Memory B cell (primary cell): ENCODE results near the gene ZSCAN31.
A peak's percentile ranks its signal among the peaks of the same experiment; 100 is the strongest.
"Not testable (repeated sequence)": the region's sequence is repeated elsewhere in the genome, so short reads cannot be mapped to it uniquely, and the experiment has no call there.

Experiments
- ATAC-seq: fragments of 150-1000 bp; cut with Tn5 transposase; 2 replicates; pipeline ENCODE4 v1.10.0; 2021; ENCODE audit warnings: low read depth, mild to moderate bottlenecking, moderate library complexity
- DNase-seq, 2 donors: peaks; one replicate each; pipeline ENCODE4 v3.0.0; 2022; ENCODE audit warnings: low spot score in 2 of 2
- H3K27ac Mint-ChIP-seq: one replicate; pipeline ENCODE4 v1.8.0; 2022; ENCODE audit warnings: mild to moderate bottlenecking, moderate library complexity, mixed read lengths
- H3K27me3 Mint-ChIP-seq: one replicate; pipeline ENCODE4 v1.8.0; 2022; ENCODE audit warnings: mixed read lengths
- H3K36me3 Mint-ChIP-seq: one replicate; pipeline ENCODE4 v1.8.0; 2022; ENCODE audit warnings: mild to moderate bottlenecking, mixed read lengths
- H3K4me1 Mint-ChIP-seq: one replicate; pipeline ENCODE4 v1.8.0; 2022; ENCODE audit warnings: mixed read lengths
- H3K4me3 Mint-ChIP-seq: one replicate; pipeline ENCODE4 v1.8.0; 2022; ENCODE audit warnings: mild to moderate bottlenecking, moderate library complexity, mixed read lengths
- H3K9me3 Mint-ChIP-seq: one replicate; pipeline ENCODE4 v1.8.0; 2022; ENCODE audit warnings: mixed read lengths

ZSCAN31 gene

DNA sequence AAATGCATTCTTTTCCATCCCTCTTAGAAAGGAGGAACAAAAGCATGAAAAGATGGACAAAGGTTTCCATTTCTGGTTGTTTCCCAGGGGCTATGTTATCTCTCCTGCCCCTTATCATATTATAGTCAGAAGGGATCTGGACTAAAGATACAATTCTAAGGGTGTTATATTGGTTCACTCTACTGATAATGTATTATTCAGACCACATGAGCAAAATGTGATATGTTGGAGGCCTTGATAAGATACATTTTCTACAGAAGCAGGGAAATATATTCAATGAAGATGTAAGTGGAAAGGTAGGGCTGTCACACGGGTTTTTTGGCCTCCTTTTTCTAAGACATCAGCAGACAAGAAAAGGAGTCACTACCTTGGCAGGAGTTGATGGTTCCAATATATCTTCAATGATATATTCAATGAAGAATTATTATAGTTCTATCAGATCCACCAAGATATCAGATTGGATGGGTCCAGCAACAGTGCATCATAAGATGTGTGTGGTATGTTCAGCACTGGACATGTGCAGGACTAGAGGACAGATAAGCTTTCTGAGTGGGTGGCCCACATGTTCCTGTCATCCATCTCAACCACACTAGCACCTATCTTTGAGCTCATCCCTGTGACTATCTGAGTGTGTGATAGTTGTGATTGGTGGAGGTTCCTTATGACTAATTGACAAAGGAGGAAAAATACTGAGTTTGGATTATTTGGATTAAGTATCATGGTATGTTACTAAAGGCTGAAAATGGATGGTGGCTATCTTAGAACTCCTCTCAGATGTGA lies 8.1 kb upstream of the ZSCAN31 start:
- peaks cover 12% of the 10 kb centered on the region for H3K27me3 Mint-ChIP-seq
- peaks cover 4% of the 10 kb centered on the region for H3K36me3 Mint-ChIP-seq
- H3K4me3 Mint-ChIP-seq = no peak overlapping the region
- no peak overlapping the region for H3K27ac Mint-ChIP-seq
- no peak for DNase-seq
- no peaks in the 10 kb centered on the region for H3K4me1 Mint-ChIP-seq
- ATAC-seq = no peak
- peaks cover 5% of the 10 kb centered on the region for H3K9me3 Mint-ChIP-seq

DNA sequence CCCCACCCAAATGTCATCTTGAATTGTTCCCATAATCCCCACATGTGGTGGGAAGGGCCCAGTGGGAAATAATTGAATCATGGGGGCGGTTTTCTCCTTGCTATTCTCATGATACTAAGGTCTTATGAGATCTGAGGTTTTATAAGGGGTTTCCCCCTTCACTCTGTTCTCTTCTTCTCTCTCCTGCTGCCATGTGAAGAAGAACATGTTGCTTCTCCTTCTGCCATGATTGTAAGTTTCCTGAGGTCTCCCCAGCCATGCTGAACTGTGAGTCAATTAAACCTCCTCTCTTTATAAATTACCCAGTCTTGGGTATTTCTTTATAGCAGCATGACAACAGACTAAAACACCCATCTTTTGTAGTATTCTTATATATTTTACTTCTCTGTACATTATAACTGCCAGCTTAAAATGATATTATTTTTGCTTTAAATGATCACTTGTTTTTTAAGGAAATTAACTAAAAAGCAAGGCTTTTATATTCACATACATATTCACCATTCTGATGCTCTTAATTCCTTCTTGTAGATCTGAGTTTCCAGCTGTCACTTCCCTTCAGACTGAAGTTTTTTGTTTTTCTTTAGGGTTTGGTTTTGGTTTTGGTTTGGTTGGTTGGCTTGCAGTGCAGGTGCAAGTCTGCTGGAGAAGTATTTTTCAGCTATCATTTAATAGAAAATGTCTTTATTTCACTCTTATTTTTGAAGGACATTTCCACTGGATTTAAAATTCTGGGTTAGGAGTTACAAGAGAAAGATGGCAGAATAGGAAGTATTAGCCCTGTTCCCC lies 4.6 kb upstream of the ZSCAN31 start:
- no peak overlapping the region for H3K27ac Mint-ChIP-seq
- no peaks in the 10 kb centered on the region for H3K4me1 Mint-ChIP-seq
- DNase-seq (no peak), ATAC-seq (no peak)
- peaks cover 4% of the 10 kb centered on the region for H3K36me3 Mint-ChIP-seq
- peaks cover 9% of the 10 kb centered on the region for H3K27me3 Mint-ChIP-seq
- H3K9me3 Mint-ChIP-seq = peaks cover 5% of the 10 kb centered on the region
- H3K4me3 Mint-ChIP-seq = no peak overlapping the region

DNA sequence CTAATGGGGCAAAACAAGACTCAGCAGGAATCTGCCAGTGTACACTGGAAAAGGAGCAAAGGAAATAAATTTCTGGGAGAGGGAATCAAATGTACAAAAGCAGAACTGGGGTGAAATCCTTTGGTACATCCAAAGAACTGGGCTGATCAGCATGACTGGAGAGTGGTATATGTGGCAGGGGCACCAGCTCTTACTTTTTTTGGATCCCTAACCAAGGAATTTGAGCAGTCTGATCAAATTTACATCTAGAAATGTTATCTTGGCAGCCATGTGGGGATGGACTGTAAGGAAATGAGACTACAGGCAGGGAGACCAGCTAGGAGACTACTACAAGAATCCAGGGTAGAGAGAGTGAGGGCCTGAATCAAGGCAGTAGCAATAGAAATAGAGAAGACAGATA lies 1.2 kb upstream of the ZSCAN31 start:
- ATAC-seq (no peak), DNase-seq (no peak)
- no peak overlapping the region for H3K27ac Mint-ChIP-seq
- H3K4me3 Mint-ChIP-seq = no peak overlapping the region
- peaks cover 5% of the 10 kb centered on the region for H3K4me1 Mint-ChIP-seq
- peaks cover 1% of the 10 kb centered on the region for H3K27me3 Mint-ChIP-seq
- peaks cover 4% of the 10 kb centered on the region for H3K36me3 Mint-ChIP-seq
- H3K9me3 Mint-ChIP-seq = peaks cover 5% of the 10 kb centered on the region

DNA sequence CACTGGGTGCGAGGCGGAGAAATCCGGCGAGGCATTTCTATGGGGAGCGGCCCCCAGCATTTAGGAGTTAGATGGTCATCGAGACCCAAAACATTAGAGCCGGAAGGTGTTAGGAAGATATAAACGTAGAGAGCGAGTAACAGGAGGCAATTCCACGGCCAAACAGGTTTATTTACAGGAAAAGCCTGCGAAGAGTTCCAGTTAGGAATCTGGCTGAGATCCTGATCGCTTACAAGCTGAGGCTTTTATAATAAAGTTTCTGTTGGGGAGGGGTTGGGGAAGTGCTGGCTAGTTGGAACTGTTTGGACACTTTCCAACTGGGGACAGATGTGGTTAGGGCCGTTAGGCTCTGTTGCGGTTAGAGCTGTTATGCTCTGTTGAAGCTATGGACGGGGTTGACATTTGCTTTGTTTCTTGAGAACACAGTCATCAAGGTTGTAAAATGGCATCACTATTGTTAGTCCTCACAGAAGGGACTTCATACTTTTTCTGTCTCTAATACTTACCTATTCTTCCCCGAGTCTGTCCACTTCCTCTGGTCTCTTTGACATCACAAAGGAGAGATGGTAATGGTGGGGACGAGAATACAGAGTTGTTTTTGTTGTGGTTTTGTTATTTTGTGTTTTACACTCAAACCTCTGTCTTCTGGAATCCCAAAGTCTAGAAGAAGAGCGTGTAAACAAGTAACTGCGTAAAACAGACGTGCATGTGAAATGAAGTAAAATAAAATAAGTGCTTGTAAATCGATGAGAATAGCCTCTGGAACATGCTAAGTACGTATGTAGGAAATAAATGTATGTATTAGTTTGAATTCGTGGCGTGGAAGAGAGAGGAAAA lies 554 bp upstream of the ZSCAN31 start:
- H3K9me3 Mint-ChIP-seq = peaks cover 5% of the 10 kb centered on the region
- DNase-seq = peak in 1 of 2 donors; percentile 13

DNA sequence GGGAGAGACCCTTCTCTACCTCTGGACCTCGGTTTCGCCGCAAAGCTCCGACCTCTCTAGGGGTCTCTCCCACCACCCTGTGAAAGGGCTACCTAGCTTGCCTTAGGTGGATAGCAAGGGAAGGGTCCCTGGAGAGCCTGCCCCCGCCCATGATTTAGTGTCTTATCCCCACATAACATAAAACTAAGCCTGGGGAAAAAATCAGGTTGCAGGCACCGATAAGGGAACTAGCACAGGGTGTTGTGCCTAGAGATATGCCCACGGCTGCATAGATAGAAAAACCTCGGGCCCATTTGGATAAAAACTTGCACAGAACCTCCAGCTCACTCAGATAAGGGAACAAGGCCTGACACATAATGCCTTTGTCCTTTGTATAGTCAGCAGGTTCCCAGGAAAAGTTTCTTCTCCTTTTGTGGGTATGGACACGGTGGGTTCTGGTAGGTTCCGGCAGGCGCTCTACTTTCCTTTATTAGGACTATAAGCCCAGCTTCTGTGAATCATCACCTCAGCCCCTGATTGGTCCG lies 846 bp downstream of the ZSCAN31 start:
- peaks cover under 1% of the 10 kb centered on the region for H3K36me3 Mint-ChIP-seq
- no peak overlapping the region for H3K27ac Mint-ChIP-seq
- no peak overlapping the region for H3K4me3 Mint-ChIP-seq
- H3K4me1 Mint-ChIP-seq = peaks cover 5% of the 10 kb centered on the region
- H3K27me3 Mint-ChIP-seq = no peaks in the 10 kb centered on the region
- DNase-seq = no peak
- peaks cover under 1% of the 10 kb centered on the region for H3K9me3 Mint-ChIP-seq
- peak; percentile 4 for ATAC-seq

More for the DNA sequence above, 554 bp upstream of the ZSCAN31 start:
- Mint-ChIP-seq H3K27me3 (peaks cover 1% of the 10 kb centered on the region), H3K27ac (no peak overlapping the region), H3K36me3 (peaks cover 4% of the 10 kb centered on the region), H3K4me3 (no peak overlapping the region), H3K4me1 (peaks cover 5% of the 10 kb centered on the region)
- ATAC-seq = peak; percentile 30

DNA sequence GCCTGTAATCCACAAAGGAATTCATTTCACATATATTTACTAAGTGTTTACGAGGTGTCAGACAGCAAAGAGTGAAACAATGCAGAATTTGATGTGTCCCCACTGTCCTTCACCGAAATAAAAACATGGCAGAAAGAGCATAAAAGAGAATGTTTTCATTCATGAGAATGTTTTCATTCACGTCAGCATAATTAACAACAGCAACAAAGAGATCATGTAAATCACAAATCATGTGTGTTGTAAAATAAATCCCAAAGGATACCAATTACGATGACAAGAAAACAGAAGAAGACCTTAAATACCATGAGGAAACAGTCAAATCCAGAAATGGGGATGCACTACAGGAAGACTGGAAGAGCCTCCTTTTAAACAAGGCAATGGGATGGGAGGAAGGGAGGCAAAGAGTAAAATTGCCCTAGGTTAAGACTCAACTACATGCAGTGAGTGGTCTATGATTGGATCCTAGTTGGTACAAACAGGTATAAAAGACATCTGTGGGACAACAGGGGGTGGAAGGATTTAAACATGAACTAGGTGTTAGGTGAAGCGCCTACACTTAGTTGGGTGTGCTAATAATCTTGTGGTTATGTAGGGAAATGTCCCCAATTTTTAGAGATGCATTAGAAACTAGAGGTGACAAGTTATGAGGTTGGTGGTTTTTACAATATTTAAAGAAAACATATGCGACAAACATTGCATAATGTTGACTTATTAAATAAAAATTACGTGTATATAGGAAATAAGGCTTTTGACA lies 1.5 kb downstream of the ZSCAN31 start:
- Mint-ChIP-seq H3K9me3 (no peaks in the 10 kb centered on the region), H3K4me3 (peak overlapping the region; percentile 25), H3K4me1 (peaks cover 5% of the 10 kb centered on the region), H3K27me3 (no peaks in the 10 kb centered on the region), H3K27ac (no peak overlapping the region), H3K36me3 (no peaks in the 10 kb centered on the region)
- no peak for ATAC-seq
- no peak for DNase-seq

DNA sequence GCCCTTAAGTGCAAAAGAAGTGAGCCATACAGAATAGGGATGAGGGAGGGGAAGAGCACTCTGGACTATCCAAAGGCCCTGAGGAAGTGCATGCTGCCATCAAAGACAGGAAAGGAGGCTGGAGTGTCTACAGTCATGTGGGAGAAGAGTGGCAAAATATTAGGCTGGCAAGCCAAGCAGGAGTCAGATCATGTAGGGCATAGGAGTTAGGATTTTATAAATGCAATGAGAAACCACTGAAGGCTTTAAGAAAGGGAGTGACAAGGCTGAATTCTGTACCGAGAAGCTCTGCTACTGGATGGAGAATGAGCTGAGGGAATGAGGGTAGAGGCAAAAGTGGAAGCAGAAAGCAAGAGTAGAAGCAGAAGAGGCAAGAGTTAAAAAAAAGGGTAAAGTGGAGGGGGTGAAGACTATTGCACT lies 2.3 kb downstream of the ZSCAN31 start:
- H3K36me3 Mint-ChIP-seq = peaks cover 5% of the 10 kb centered on the region
- no peak overlapping the region for H3K27ac Mint-ChIP-seq
- H3K4me1 Mint-ChIP-seq = peaks cover 5% of the 10 kb centered on the region
- H3K9me3 Mint-ChIP-seq = peaks cover 5% of the 10 kb centered on the region
- DNase-seq (no peak), ATAC-seq (no peak)
- no peak overlapping the region for H3K4me3 Mint-ChIP-seq
- no peaks in the 10 kb centered on the region for H3K27me3 Mint-ChIP-seq

DNA sequence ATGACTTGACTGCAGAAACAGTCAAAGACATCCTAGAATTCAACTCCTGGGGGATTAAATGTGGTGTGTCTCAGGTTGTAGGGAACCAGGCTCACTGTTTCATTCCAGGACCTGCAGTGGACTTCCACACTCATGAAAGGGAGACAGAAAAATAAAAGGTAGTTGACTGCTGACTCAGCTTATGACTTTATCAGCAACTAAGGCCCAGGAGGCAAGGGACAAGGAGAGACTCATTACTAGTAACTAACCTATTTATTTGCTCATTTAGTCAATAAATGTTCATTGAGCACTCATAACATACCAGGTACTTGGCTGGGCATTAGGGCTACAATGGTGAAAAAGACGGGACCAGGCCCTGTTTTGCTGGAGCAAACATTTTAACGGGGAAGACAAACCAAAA lies 2.9 kb downstream of the ZSCAN31 start:
- H3K4me3 Mint-ChIP-seq = no peak overlapping the region
- H3K27me3 Mint-ChIP-seq = no peaks in the 10 kb centered on the region
- peaks cover 5% of the 10 kb centered on the region for H3K4me1 Mint-ChIP-seq
- ATAC-seq (no peak), DNase-seq (no peak)
- peaks cover 5% of the 10 kb centered on the region for H3K9me3 Mint-ChIP-seq
- H3K27ac Mint-ChIP-seq = no peak overlapping the region
- H3K36me3 Mint-ChIP-seq = peaks cover 5% of the 10 kb centered on the region

DNA sequence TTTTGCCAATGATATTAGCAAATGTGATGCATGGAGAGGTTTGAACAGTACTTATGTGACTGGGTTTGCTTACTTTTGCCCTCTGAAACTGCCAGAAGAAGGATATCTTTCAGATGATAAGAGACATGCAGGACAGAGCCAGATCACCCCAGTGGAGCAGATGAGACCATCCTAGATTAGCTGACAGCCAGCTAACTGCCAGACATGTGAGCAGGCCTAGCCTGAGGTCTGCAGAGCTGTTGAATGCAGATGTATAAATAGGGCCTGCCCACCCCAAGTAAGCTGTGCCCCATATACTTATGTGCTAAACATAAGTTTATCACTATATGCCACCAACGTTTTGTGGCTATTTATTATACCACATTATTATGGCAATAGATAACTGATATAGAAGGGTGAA lies 5.9 kb downstream of the ZSCAN31 start:
- H3K4me3 Mint-ChIP-seq = no peak overlapping the region
- H3K4me1 Mint-ChIP-seq = peaks cover 5% of the 10 kb centered on the region
- peaks cover 23% of the 10 kb centered on the region for H3K36me3 Mint-ChIP-seq
- H3K9me3 Mint-ChIP-seq = peaks cover 18% of the 10 kb centered on the region
- no peak overlapping the region for H3K27ac Mint-ChIP-seq
- DNase-seq (no peak), ATAC-seq (no peak)
- H3K27me3 Mint-ChIP-seq = no peaks in the 10 kb centered on the region

DNA sequence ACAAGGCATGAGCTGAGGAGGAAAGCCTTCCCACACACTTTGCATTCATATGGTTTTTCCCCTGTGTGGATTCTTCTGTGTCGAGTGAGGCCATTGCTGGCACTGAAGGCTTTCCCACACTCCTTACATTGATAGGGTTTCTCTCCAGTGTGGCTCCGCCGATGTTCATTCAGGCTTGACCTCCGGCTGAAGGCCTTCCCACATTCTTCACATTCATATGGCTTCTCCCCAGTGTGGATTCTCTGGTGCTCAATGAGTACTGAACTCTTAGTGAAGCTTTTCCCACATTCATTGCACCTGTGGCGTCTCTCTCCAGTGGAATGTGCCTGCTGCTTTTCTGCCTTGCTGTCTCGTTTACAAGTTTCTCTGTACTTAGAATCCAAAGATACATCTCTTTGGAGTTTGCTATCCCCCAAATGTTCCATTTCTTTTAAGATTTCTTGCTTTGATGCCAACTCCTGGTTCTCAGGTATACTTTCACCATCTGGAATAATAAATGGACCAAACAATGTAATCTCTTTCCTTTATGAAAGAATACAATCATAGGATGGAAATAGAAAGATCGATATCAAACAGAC lies 9.5 kb downstream of the ZSCAN31 start:
- DNase-seq = no peak
- Mint-ChIP-seq H3K4me1 (no peaks in the 10 kb centered on the region), H3K27me3 (peaks cover 3% of the 10 kb centered on the region), H3K27ac (no peak overlapping the region), H3K4me3 (no peak overlapping the region), H3K9me3 (peaks cover 24% of the 10 kb centered on the region), H3K36me3 (peaks cover 30% of the 10 kb centered on the region)
- no peak for ATAC-seq

DNA sequence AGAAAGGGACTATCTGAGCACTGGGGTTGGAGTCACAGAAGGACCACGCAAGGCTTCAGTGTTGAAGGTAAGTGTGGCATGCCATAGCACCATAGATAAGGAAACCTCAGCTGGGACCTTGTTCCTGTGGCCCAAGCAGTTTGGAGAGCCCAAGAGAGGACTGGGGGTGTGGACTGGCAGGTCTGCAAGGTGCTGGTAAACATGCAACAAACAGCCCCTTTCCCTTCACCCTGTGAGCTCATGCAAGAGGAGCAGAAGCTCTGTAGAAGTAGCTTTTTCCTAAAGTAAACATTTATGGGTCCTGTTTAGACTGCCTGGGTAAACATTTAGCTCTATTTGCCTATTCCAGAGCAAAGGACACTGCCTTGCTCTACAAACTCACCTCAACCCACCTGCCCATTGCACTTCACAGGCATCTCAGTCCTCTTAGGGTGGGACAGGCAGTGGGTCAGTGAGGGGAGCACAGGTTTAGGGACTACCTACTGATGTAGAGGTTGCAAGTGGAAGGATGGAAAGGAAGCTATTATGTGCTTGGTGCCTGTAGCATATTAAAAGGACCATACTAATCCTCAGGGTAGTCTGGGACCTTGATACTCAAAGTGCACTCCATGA lies 12.0 kb downstream of the ZSCAN31 start:
- Mint-ChIP-seq H3K27ac (no peak overlapping the region), H3K4me1 (no peaks in the 10 kb centered on the region), H3K9me3 (peaks cover 22% of the 10 kb centered on the region), H3K36me3 (peaks cover 28% of the 10 kb centered on the region), H3K4me3 (no peak overlapping the region), H3K27me3 (peaks cover 3% of the 10 kb centered on the region)
- no peak for ATAC-seq
- no peak for DNase-seq

DNA sequence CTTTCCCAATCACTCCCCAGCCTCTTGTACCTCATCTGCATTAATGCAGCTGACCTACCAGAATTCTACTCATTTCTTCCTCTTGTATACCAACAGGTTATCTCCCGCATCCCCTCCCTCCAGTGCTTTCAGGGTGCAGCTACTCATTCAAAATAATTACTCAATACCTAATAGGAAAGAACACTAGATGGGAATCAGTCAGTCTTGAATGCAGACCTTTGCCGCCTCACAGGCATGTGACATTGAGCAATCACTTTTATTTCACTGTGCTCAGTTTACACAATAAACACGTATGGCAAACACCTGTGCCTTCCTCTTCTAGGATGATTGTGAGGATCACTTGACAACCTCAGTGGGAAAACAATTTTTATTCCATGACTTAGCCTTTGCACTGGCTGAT lies 13.3 kb downstream of the ZSCAN31 start:
- Mint-ChIP-seq H3K9me3 (peaks cover 18% of the 10 kb centered on the region), H3K36me3 (peaks cover 26% of the 10 kb centered on the region), H3K27me3 (peaks cover 3% of the 10 kb centered on the region), H3K27ac (no peak overlapping the region), H3K4me3 (no peak overlapping the region), H3K4me1 (no peaks in the 10 kb centered on the region)
- DNase-seq (no peak), ATAC-seq (no peak)

DNA sequence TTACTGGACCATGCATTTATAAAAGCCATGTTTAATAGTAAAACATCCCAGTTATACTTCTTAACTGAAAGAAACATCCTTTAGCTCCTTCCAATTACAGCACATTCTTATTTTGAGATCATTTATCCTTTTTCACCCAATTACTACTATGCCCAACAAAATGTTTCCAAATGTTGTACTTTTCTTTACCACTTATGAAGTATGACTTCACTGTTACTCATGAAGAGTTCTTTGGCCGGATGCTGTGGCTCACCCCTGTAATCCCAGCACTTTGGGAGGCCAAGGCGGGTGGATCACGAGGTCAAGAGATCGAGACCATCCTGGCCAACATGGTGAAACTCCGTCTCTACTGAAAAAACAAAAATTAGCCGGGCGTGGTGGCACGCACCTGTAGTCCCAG lies 18.1 kb downstream of the ZSCAN31 start:
- H3K27ac Mint-ChIP-seq, H3K36me3 Mint-ChIP-seq, ATAC-seq, DNase-seq, H3K9me3 Mint-ChIP-seq, H3K4me1 Mint-ChIP-seq, H3K4me3 Mint-ChIP-seq, H3K27me3 Mint-ChIP-seq: not testable (repeated sequence)
